Chondrocyte (in vitro differentiated cells): ENCODE results near the gene TIMM17A. TPM values are rescaled to one million over a fixed set of nuclear protein-coding genes. Genes with fewer than 3 reads are reported as not detected.

Experiments
- DNase-seq: peaks from one replicate; pipeline ENCODE4 v3.0.0; 2021; ENCODE audit warnings: mixed read lengths, low spot score
- H3K27ac Mint-ChIP-seq: one replicate; pipeline ENCODE4 v1.8.0; 2021; ENCODE audit warnings: mild to moderate bottlenecking, moderate library complexity, mixed read lengths; ENCODE audit not compliant: unreplicated experiment
- H3K27me3 Mint-ChIP-seq: 2 replicates; pipeline ENCODE4 v1.8.0; 2021; ENCODE audit warnings: low read depth, mixed read lengths
- H3K36me3 Mint-ChIP-seq: 2 replicates; pipeline ENCODE4 v1.8.0; 2021; ENCODE audit warnings: low read depth, mixed read lengths
- H3K4me1 Mint-ChIP-seq: 2 replicates; pipeline ENCODE4 v1.8.0; 2021; ENCODE audit warnings: low read depth, mild to moderate bottlenecking, mixed read lengths
- H3K4me3 Mint-ChIP-seq: one replicate; pipeline ENCODE4 v1.8.0; 2021; ENCODE audit warnings: mild to moderate bottlenecking, moderate library complexity, mixed read lengths; ENCODE audit not compliant: unreplicated experiment
- H3K9me3 Mint-ChIP-seq: 2 replicates; pipeline ENCODE4 v1.8.0; 2021; ENCODE audit warnings: low read depth, mixed read lengths
- total RNA-seq: library from RNA; stranded (reverse); gene quantifications from 3 replicates; pipeline ENCODE4 v1.2.1, GENCODE V29; 2021
- TF ChIP-seq, protein P1 (sequence below): fragments of 200-600 bp; sonication (generic); IDR thresholded peaks from 2 replicates; pipeline ENCODE4 v1.5.0; 2021; ENCODE audit warnings: antibody characterized with exemption, mild to moderate bottlenecking, moderate library complexity

Gene TIMM17A
- total RNA-seq, 1 donor from 2014 or later: 68.5 TPM

DNA sequence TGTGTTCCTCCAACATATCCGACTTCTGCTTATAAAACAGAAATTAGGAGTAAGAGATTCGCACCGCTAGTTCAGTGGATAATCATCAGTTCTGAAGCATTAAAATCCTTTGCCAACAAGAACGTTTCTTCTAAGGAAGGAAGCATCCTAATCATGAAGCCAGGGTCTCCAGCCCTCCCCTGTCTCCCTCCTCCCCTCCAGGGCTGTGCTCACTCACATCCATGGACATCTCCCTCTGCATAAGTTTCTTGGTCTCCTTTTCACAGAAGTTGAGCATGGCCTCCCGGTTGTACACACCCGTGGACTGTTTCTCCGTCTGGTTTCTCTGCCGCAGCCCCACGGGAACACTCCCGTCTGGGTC is 9.5 kb upstream of the TIMM17A start:
- Mint-ChIP-seq H3K27ac (peak overlapping the region; percentile 92), H3K4me1 (peaks cover 77% of the 10 kb centered on the region), H3K9me3 (no peaks in the 10 kb centered on the region), H3K27me3 (no peaks in the 10 kb centered on the region), H3K36me3 (no peaks in the 10 kb centered on the region), H3K4me3 (peak overlapping the region; percentile 88)
- no peak for DNase-seq
- TF ChIP-seq, protein P1, sequence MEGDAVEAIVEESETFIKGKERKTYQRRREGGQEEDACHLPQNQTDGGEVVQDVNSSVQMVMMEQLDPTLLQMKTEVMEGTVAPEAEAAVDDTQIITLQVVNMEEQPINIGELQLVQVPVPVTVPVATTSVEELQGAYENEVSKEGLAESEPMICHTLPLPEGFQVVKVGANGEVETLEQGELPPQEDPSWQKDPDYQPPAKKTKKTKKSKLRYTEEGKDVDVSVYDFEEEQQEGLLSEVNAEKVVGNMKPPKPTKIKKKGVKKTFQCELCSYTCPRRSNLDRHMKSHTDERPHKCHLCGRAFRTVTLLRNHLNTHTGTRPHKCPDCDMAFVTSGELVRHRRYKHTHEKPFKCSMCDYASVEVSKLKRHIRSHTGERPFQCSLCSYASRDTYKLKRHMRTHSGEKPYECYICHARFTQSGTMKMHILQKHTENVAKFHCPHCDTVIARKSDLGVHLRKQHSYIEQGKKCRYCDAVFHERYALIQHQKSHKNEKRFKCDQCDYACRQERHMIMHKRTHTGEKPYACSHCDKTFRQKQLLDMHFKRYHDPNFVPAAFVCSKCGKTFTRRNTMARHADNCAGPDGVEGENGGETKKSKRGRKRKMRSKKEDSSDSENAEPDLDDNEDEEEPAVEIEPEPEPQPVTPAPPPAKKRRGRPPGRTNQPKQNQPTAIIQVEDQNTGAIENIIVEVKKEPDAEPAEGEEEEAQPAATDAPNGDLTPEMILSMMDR: no peak

DNA sequence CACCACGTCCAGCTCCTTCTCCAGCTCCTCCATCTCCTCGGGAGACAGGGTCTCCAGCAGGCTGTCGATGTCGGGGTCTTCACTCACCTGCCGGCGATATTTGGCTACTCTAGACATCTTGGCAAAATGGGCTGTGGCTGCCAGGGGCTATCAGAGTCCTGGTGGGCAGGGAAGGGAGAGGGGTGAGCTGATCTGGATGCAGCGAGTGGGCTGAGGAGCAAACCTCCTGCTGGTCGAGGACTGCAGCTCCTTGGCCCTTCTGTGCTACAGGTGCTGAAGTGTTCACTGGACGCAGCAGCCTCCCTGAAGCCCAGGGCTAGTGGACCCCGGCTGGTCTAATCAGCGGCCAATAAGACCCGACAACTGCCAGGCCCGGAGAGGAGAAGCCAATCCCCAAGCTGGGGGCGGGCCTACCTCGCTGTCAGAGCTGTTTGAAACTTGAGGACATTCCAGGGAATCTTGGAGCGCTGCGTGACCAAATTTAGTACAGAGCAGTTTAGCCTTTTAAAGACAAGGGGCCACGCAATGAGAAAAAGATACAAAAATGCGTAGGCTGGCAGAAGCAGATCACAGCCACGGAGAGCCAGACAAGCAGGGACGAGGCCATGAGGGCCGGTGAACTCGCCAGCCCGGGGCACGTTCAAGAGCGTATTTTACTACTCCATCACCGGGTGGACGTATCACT is 8.9 kb upstream of the TIMM17A start, which contains the start of gene LMOD1:
Gene LMOD1, minus strand, starts transcription at position 325 of the 685 bp plus-strand sequence. Its CDS starts 208 bp downstream, at position 117.
- Mint-ChIP-seq H3K27me3 (no peaks in the 10 kb centered on the region), H3K36me3 (no peaks in the 10 kb centered on the region), H3K27ac (peak within 1 kb of the TSS; percentile 92), H3K4me1 (peaks cover 75% of the 10 kb centered on the region), H3K4me3 (peak within 1 kb of the TSS; percentile 88), H3K9me3 (no peaks in the 10 kb centered on the region)
- peak; percentile 95 for DNase-seq
- TF ChIP-seq, protein P1: peak; percentile 11

DNA sequence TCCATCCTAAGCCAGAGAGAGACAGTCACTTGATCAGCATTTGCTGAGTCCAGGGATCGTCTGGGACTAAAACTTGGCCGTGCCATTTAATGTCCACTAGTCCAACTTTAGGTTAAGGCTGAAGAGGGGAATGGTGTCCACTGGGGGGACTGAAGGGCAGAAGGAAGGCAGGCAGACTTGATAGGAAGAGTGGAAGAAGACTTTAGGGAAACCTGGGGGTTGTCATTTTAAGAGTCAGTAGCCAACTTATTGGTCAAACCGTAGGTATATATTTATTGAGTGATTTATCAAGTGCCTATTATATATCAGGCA is 7.7 kb upstream of the TIMM17A start:
- peak overlapping the region; percentile 92 for H3K27ac Mint-ChIP-seq
- peaks cover 65% of the 10 kb centered on the region for H3K4me1 Mint-ChIP-seq
- no peaks in the 10 kb centered on the region for H3K27me3 Mint-ChIP-seq
- peak overlapping the region; percentile 88 for H3K4me3 Mint-ChIP-seq
- TF ChIP-seq, protein P1: no peak
- H3K36me3 Mint-ChIP-seq: no peaks in the 10 kb centered on the region
- no peak for DNase-seq
- no peaks in the 10 kb centered on the region for H3K9me3 Mint-ChIP-seq

- Mint-ChIP-seq H3K27ac (peak overlapping the region; percentile 80), H3K36me3 (no peaks in the 10 kb centered on the region), H3K4me3 (no peak overlapping the region), H3K9me3 (no peaks in the 10 kb centered on the region), H3K4me1 (peaks cover 55% of the 10 kb centered on the region), H3K27me3 (no peaks in the 10 kb centered on the region)
- TF ChIP-seq, protein P1: no peak
- no peak for DNase-seq
Measured at GRCh38 chr1:201949491-201949890, 5.8 kb upstream of the TIMM17A start.

GRCh38 chr1:201954263-201955008 is 867 bp upstream of the TIMM17A start:
- DNase-seq: no peak
- Mint-ChIP-seq H3K36me3 (peaks cover 5% of the 10 kb centered on the region), H3K4me1 (peaks cover 32% of the 10 kb centered on the region), H3K27me3 (no peaks in the 10 kb centered on the region), H3K4me3 (peak overlapping the region; percentile 92), H3K9me3 (no peaks in the 10 kb centered on the region), H3K27ac (peak overlapping the region; percentile 100)
- TF ChIP-seq, protein P1: no peak
